Osteocyte (in vitro differentiated cells): ENCODE results near the gene RAP1GAP2. TPM values are rescaled to one million over a fixed set of nuclear protein-coding genes. Genes with fewer than 3 reads are reported as not detected.
"Not testable (repeated sequence)": the region's sequence is repeated elsewhere in the genome, so short reads cannot be mapped to it uniquely, and the experiment has no call there.

ENCODE experiments used
- DNase-seq: peaks from one replicate; pipeline ENCODE4 v3.0.0; 2021; ENCODE audit warnings: mixed read lengths; ENCODE audit not compliant: unreplicated experiment; ENCODE audit errors: extremely low spot score
- H3K27ac Mint-ChIP-seq: one replicate; pipeline ENCODE4 v1.8.0; 2021; ENCODE audit warnings: mild to moderate bottlenecking, mixed read lengths; ENCODE audit not compliant: unreplicated experiment
- H3K27me3 Mint-ChIP-seq: one replicate; pipeline ENCODE4 v1.8.0; 2021; ENCODE audit warnings: mixed read lengths; ENCODE audit not compliant: unreplicated experiment
- H3K36me3 Mint-ChIP-seq: one replicate; pipeline ENCODE4 v1.8.0; 2021; ENCODE audit warnings: mixed read lengths; ENCODE audit not compliant: unreplicated experiment
- H3K4me1 Mint-ChIP-seq: one replicate; pipeline ENCODE4 v1.8.0; 2021; ENCODE audit warnings: mixed read lengths; ENCODE audit not compliant: unreplicated experiment
- H3K4me3 Mint-ChIP-seq: one replicate; pipeline ENCODE4 v1.8.0; 2021; ENCODE audit warnings: mild to moderate bottlenecking, moderate library complexity, mixed read lengths; ENCODE audit not compliant: unreplicated experiment
- H3K9me3 Mint-ChIP-seq: one replicate; pipeline ENCODE4 v1.8.0; 2021; ENCODE audit warnings: mixed read lengths; ENCODE audit not compliant: unreplicated experiment
- total RNA-seq: library from RNA; stranded (reverse); gene quantifications from 2 replicates; pipeline ENCODE4 v1.2.1, GENCODE V29; 2021
- TF ChIP-seq, protein P1 (sequence below): fragments of 200-600 bp; sonication (generic); IDR thresholded peaks from 2 replicates; pipeline ENCODE4 v1.5.0; 2021; ENCODE audit warnings: antibody characterized with exemption, mild to moderate bottlenecking, moderate library complexity

RAP1GAP2 gene
- total RNA-seq, 1 donor from 2014 or later = 6.3 TPM

DNA sequence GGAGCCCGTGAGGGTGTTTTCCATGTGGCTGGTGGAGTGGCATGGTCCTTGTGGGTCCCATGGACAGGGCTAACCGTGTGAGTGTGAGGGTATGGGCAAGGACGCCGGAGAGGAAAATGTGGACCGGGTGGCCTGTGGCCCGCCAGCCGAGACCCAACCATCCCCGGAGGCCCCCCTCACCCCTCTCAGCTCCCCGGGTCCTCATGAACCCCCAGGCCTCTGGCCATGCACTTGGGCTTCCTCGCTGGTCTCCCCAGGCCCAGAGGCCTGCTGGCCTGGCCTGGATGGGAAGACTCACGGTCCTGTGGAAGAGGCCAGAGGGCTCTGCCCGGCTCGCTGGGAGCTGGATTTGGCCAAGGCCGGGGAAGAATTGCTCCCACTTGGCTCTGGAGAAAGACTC is 13.1 kb downstream of the RAP1GAP2 start:
- DNase-seq = no peak
- Mint-ChIP-seq H3K36me3 (no peaks in the 10 kb centered on the region), H3K27ac (no peak overlapping the region), H3K27me3 (peaks cover 5% of the 10 kb centered on the region), H3K9me3 (no peaks in the 10 kb centered on the region), H3K4me1 (peaks cover 6% of the 10 kb centered on the region), H3K4me3 (no peak overlapping the region)
- TF ChIP-seq, protein P1, sequence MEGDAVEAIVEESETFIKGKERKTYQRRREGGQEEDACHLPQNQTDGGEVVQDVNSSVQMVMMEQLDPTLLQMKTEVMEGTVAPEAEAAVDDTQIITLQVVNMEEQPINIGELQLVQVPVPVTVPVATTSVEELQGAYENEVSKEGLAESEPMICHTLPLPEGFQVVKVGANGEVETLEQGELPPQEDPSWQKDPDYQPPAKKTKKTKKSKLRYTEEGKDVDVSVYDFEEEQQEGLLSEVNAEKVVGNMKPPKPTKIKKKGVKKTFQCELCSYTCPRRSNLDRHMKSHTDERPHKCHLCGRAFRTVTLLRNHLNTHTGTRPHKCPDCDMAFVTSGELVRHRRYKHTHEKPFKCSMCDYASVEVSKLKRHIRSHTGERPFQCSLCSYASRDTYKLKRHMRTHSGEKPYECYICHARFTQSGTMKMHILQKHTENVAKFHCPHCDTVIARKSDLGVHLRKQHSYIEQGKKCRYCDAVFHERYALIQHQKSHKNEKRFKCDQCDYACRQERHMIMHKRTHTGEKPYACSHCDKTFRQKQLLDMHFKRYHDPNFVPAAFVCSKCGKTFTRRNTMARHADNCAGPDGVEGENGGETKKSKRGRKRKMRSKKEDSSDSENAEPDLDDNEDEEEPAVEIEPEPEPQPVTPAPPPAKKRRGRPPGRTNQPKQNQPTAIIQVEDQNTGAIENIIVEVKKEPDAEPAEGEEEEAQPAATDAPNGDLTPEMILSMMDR = no peak

DNA sequence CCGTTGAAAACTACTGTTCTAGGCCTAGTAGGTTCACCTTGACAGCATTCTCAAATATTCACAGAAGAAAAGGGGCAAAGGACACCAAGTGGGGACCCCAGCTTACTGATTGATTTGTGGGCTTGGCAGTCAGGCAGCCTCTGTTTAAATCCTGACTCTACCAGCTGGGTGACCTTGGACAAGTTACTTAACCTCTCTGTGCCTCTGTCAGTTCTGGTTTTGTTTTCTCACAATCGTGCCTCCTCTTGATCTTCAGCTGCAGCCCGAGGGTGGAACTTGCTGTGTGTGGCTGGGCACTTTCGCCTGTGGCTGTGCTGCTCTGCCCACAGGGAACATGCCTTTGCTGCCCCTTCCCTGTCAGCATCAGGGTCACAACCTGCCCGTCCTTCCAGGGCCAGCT is 17.8 kb downstream of the RAP1GAP2 start:
- no peaks in the 10 kb centered on the region for H3K9me3 Mint-ChIP-seq
- H3K36me3 Mint-ChIP-seq = no peaks in the 10 kb centered on the region
- H3K4me3 Mint-ChIP-seq = no peak overlapping the region
- H3K27me3 Mint-ChIP-seq = no peaks in the 10 kb centered on the region
- TF ChIP-seq, protein P1 = no peak
- no peak overlapping the region for H3K27ac Mint-ChIP-seq
- DNase-seq = no peak
- peaks cover 6% of the 10 kb centered on the region for H3K4me1 Mint-ChIP-seq

DNA sequence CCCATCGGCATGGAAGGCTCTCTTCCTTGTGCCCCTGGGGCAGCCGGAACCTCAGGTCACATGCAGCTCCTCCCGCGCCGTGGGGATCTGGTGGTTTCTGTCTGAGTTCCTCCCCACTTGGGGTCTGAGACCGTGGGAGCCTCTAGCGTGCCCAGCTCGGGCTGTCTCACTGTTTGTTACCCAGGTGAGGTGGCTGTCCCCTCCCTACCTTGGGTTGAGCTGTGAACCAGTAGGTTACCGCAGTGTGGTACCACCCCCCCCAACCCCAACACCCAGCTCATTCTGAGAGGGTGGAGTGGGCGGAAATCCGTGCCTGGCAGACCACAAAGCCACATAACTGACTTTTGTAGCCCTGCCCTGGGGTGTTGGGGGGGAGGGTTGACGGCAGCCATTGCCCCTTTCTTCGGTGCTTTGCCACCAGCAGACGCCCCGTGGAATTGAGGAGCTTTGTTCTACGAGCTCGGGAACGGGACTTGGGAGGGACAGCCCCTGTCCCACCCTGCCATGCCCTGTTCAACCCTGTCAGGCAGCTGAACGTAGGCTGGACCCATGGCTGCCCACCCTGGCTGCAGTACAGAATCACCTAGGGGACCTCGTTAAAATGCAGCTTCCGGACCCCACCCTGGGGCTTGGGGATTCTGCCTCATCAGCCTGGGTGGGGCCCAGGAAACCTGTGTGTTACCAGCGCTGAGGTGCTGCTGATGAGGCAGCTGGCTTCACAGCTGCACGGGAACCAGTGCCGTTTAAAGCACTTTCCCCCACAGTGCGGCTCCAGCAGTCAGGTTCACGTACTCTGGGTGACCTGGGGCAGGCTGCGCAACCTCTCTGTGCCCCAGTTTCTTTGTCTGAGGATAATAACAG is 18.5 kb downstream of the RAP1GAP2 start:
- no peak overlapping the region for H3K27ac Mint-ChIP-seq
- no peaks in the 10 kb centered on the region for H3K36me3 Mint-ChIP-seq
- TF ChIP-seq, protein P1 = no peak
- peaks cover 6% of the 10 kb centered on the region for H3K4me1 Mint-ChIP-seq
- H3K4me3 Mint-ChIP-seq = no peak overlapping the region
- DNase-seq = no peak
- H3K27me3 Mint-ChIP-seq = no peaks in the 10 kb centered on the region
- no peaks in the 10 kb centered on the region for H3K9me3 Mint-ChIP-seq

DNA sequence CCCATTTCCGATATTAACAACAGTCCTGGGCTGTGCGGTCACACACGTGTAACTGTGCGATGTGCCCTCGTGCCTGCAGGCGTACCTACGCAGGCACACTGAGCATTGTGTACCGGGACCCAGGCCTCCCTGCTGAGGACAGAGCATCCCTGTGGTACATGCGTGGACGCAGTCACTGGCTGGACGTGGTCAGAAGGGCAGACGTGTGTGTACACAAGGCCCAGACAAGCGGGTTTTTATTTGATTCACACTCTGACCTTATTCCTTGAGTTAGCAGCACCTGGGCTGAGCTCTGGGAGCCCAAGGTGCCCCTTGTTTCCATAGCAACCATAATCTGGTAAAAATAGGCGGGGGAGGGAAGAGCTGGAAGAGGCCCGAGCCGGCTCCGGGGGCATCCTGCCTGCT is 19.5 kb downstream of the RAP1GAP2 start:
- no peaks in the 10 kb centered on the region for H3K9me3 Mint-ChIP-seq
- H3K27ac Mint-ChIP-seq = no peak overlapping the region
- H3K36me3 Mint-ChIP-seq = no peaks in the 10 kb centered on the region
- no peak for DNase-seq
- H3K4me3 Mint-ChIP-seq = no peak overlapping the region
- H3K4me1 Mint-ChIP-seq = peaks cover 6% of the 10 kb centered on the region
- H3K27me3 Mint-ChIP-seq = no peaks in the 10 kb centered on the region
- TF ChIP-seq, protein P1 = no peak

DNA sequence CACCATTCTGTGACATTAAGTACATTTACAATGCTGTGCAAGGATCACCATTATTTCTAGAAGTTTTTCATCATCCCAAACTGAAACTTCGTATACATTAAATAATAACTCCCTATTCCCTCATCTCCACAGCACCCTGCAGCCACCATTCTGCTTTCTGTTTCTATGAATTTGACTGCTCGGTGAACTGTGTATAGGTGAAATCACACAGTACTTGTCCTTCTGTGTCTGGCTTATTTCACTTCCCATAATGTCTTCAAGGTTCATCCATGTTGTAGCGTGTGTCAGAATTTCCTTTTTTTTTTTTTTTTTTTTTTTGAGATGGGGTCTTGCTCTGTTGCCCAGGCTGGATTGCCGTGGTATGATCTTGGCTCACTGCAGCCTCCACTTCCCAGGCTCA is 20.4 kb downstream of the RAP1GAP2 start:
- H3K36me3 Mint-ChIP-seq = no peaks in the 10 kb centered on the region
- no peaks in the 10 kb centered on the region for H3K9me3 Mint-ChIP-seq
- H3K27ac Mint-ChIP-seq = no peak overlapping the region
- no peak for DNase-seq
- H3K4me1 Mint-ChIP-seq = peaks cover 6% of the 10 kb centered on the region
- H3K4me3 Mint-ChIP-seq = no peak overlapping the region
- TF ChIP-seq, protein P1 = no peak
- peaks cover 2% of the 10 kb centered on the region for H3K27me3 Mint-ChIP-seq

DNA sequence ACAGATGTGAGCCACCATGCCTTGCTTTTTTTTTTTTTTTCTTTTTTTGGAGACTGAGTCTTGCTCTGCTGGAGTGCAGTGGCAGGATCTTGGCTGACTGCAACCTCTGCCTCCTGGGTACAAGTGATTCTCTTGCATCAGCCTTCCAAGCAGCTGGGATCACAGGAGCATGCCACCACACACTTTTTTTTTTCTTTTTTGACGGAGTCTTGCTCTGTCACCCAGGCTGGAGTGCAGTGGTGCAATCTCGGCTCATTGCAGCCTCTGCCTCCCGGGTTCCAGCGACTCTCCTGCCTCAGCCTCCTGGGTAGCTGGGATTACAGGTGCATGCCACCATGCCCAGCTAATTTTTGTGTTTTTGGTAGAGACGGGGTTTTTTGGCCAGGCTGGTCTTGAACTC is 23.1 kb downstream of the RAP1GAP2 start:
- not testable (repeated sequence) for DNase-seq, H3K4me1 Mint-ChIP-seq, H3K4me3 Mint-ChIP-seq, H3K36me3 Mint-ChIP-seq, H3K27ac Mint-ChIP-seq, H3K27me3 Mint-ChIP-seq, H3K9me3 Mint-ChIP-seq
